Left ventricle myocardium superior (tissue), 1 donor: ENCODE data around the gene ERCC1. TPM values are rescaled to one million over a fixed set of nuclear protein-coding genes. Genes with fewer than 3 reads are reported as not detected.
"Not testable (repeated sequence)": the region's sequence is repeated elsewhere in the genome, so short reads cannot be mapped to it uniquely, and the experiment has no call there.

Experiments used
- ATAC-seq: fragments of 200-7000 bp; cut with Tn5 transposase; one replicate; pipeline ENCODE4 v1.9.1; 2020; ENCODE audit warnings: mild to moderate bottlenecking, moderate library complexity
- DNase-seq: peaks from one replicate; pipeline ENCODE4 v3.0.0-alpha.2; 2020
- intact Hi-C: fragments of 100-400 bp; cut with micrococcal nuclease; formaldehyde crosslinking; loops from one replicate; pipeline ENCODE4 v1.11.0; 2022
- total RNA-seq: library from RNA; stranded (reverse); fragmentation: NEBNext Ultra II Directional; extraction: Animal tissue kit (Norgen Biotek cat#: 25700); gene quantifications from one replicate; pipeline ENCODE4 v1.2.1, GENCODE V29; 2021
- donor health status: DM: no; HTN: yes; CAD: no; lungs with severe emphysema.

ERCC1 gene
- total RNA-seq, 1 donor from 2014 or later: 150 TPM

- no peak for ATAC-seq
- intact Hi-C loops: no loop called here
- DNase-seq: no peak
These were observed 14.2 kb downstream of the ERCC1 start for GRCh38 chr19:45409557-45409920.

DNA sequence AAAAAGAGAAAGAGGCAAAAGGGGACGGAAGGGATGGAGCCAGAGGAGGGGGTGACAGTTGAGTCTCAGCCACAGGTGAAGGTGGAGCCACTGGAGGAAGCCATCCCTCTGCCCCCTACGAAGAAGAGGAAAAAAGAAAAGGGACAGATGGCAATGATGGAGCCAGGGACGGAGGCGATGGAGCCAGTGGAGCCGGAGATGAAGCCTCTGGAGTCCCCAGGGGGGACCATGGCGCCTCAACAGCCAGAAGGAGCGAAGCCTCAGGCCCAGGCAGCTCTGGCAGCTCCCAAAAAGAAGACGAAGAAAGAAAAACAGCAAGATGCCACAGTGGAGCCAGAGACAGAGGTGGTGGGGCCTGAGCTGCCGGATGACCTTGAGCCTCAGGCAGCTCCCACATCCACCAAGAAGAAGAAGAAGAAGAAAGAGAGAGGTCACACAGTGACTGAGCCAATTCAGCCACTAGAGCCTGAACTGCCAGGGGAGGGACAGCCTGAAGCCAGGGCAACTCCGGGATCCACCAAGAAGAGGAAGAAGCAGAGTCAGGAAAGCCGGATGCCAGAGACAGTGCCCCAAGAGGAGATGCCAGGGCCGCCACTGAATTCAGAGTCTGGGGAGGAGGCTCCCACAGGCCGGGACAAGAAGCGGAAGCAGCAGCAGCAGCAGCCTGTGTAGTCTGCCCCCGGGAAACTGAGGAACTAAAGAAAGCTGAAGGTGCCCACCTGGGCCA, 14.7 kb downstream of the ERCC1 start:
- ATAC-seq (no peak), DNase-seq (peak; percentile 39)
- intact Hi-C loops: no loop called here

GRCh38 chr19:45408121-45408520, 15.6 kb downstream of the ERCC1 start:
- intact Hi-C loops: no loop called here
- DNase-seq (no peak), ATAC-seq (no peak)

GRCh38 chr19:45407585-45407984, 16.1 kb downstream of the ERCC1 start:
- DNase-seq, ATAC-seq, intact Hi-C loops: not testable (repeated sequence)

- ATAC-seq: no peak
- intact Hi-C loops: no loop called here
- DNase-seq: no peak
These were observed 16.7 kb downstream of the ERCC1 start for GRCh38 chr19:45407091-45407375.

- DNase-seq (peak; percentile 83), ATAC-seq (peak; percentile 53)
- intact Hi-C loops: no loop called here
These were observed 17.3 kb downstream of the ERCC1 start, which contains the start of gene POLR1G for GRCh38 chr19:45406226-45407090. POLR1G (plus strand) TSS chr19:45406644; CDS start chr19:45406697, 53 bp downstream.

GRCh38 chr19:45405435-45406225, 18.1 kb downstream of the ERCC1 start:
- DNase-seq: peak; percentile 92
- intact Hi-C loops: no loop called here
- peak; percentile 65 for ATAC-seq

- intact Hi-C loops: no loop called here
- peak; percentile 90 for DNase-seq
These were observed 18.9 kb downstream of the ERCC1 start, which contains the start of gene PPP1R13L for GRCh38 chr19:45404557-45405434. PPP1R13L (minus strand) TSS chr19:45405069; CDS start chr19:45398318, 6,751 bp downstream.

DNA sequence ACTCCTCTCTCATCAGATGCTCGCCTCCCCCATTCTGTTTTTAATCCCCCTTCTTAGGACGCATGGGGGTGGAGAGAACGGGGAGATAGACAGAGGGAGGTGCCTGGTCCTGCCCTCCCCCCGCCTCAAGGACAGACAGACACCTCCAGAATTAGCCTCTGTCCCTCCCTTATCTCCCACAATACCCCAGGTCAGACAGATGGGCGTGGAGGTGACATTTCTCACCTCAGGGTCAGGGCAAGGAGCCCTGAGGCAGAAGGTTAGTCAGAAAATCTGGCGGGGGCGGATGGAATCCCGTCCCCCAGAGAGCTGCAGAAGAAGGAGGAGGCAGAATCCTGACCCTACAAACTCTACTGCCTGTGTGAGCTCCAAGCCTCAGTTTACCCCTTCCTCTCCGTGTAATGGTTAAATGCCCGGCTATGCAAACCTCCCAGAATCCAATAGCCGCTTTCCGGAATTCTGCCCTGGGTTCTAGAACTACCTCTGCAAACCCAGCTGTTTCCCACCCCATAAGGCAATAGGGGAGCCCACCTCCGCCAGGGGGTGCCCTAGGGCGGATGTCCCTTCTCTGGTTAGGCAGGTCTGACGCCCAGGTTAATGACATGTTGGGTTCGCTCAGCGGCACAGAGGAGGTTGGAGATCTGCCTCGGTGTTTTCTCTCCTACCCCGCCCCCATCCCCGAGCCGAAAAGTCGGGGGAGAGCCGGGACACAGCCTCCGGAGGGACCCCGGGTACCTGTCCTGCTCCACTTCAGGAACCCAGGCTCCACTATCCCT, 19.7 kb downstream of the ERCC1 start:
- peak; percentile 86 for DNase-seq
- intact Hi-C loops: no loop called here
- peak; percentile 58 for ATAC-seq

More at GRCh38 chr19:45404557-45405434, 18.9 kb downstream of the ERCC1 start, which contains the start of gene PPP1R13L:
- peak; percentile 67 for ATAC-seq

DNA sequence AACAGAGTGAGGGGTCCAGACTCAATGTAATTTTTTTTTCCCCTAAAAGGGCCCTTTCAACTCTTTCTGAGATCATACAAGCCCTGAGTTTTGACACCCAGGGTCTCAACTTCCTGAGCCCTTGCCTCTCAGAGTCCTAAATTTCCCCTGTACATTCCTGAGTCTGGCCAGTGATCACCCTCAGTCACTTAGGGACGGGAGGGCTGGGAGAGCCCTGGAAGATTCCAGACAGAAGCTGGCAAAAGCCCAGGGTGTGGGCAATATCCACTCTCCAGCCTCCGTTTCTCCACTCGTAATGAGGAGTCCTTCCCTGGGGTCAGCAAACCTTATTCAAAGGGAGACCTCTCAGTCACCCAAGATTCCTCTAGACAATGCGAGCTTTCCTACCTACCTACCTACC, 20.4 kb downstream of the ERCC1 start:
- ATAC-seq (peak; percentile 1), DNase-seq (no peak)
- intact Hi-C loops: no loop called here

- intact Hi-C loops: no loop called here
- peak; percentile 7 for ATAC-seq
- DNase-seq: peak; percentile 77
These were observed 21.2 kb downstream of the ERCC1 start for GRCh38 chr19:45402298-45403061.

GRCh38 chr19:45401815-45402214, 21.9 kb downstream of the ERCC1 start:
- intact Hi-C loops: no loop called here
- DNase-seq (no peak), ATAC-seq (no peak)

GRCh38 chr19:45400192-45400591, 23.5 kb downstream of the ERCC1 start:
- ATAC-seq: no peak
- DNase-seq: no peak
- intact Hi-C loops: no loop called here

DNA sequence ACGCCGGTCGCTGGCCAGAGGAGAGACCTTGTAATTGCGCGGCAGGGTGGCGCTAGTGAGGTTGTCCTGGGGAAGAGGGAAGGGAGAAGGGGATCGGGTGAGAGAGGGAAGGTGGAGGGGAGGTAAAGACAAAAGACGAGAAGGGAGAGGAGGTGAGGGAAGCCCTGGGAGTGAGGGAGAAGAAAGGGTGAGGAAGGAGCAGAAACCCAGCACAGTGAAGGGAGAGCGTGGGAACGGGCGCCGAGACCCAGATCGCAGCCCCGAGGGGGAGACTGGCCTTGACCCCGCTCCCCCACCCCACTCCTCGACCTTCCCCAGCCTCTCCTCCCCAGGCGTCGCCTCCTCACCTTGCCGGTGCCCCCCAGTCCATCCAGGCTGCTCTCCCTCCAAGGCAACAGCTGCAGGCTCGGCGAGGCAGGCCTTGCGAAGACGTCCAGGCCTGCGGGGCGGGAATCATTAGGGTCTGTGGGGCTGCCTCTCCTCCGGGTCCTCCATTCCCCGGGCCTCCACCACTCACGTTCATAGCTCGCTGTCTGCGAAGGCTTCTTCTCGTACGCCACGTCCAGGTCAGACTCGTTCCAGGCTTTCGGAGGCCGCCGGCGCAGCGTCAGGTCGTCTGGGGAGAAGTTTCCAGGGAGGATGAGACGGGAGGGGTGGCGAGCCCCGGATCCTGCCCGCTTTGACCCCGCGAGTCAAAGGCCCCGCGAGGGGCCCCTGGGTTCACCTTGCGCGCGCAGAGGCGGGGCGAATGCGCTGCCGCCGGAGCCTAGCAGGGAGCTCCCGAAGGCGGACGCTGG, 27.7 kb downstream of the ERCC1 start:
- ATAC-seq (no peak), DNase-seq (no peak)
- intact Hi-C loops: no loop called here

GRCh38 chr19:45391871-45392665, 31.6 kb downstream of the ERCC1 start:
- ATAC-seq: no peak

GRCh38 chr19:45391346-45391745, 32.4 kb downstream of the ERCC1 start:
- intact Hi-C loops: no loop called here
- ATAC-seq (peak; percentile 4), DNase-seq (no peak)

More at GRCh38 chr19:45391871-45392665, 31.6 kb downstream of the ERCC1 start:
- DNase-seq: no peak
- intact Hi-C loops: no loop called here
